Skeletal muscle tissue (tissue), 4 donors: ENCODE data around the gene AKAP13. TPM values are rescaled to one million over a fixed set of nuclear protein-coding genes. Genes with fewer than 3 reads are reported as not detected.

Experiments
- H3K27ac ChIP-seq: one replicate; pipeline ENCODE4 v1.7.0; 2013; ENCODE audit warnings: mild to moderate bottlenecking, low read depth, low read length, inconsistent platforms
- H3K27me3 ChIP-seq, 3 donors: one replicate each; pipeline ENCODE4 v1.7.0; 2013; ENCODE audit warnings: low read length in 3 of 3; ENCODE audit not compliant: control insufficient read depth in 3 of 3, insufficient read depth in 3 of 3
- H3K36me3 ChIP-seq, 3 donors: one replicate each; pipeline ENCODE4 v1.7.0; 2013; ENCODE audit warnings: low read length in 3 of 3; ENCODE audit not compliant: control insufficient read depth in 3 of 3, insufficient read depth in 3 of 3
- H3K4me1 ChIP-seq, 3 donors: one replicate each; pipeline ENCODE4 v1.7.0; 2013; ENCODE audit warnings: low read length in 3 of 3, mild to moderate bottlenecking in 3 of 3; ENCODE audit not compliant: control insufficient read depth in 3 of 3, insufficient read depth in 3 of 3
- H3K4me3 ChIP-seq, 3 donors: one replicate each; pipeline ENCODE4 v1.7.0; 2013; ENCODE audit warnings: low read length in 3 of 3
- H3K9ac ChIP-seq, 3 donors: one replicate each; pipeline ENCODE4 v1.7.0; 2013; ENCODE audit warnings: low read length in 3 of 3, mild to moderate bottlenecking in 3 of 3, moderate library complexity in 2 of 3, low read depth in 1 of 3
- H3K9me3 ChIP-seq, 3 donors: one replicate each; pipeline ENCODE4 v1.7.0; 2013; ENCODE audit warnings: low read length in 3 of 3; ENCODE audit not compliant: control insufficient read depth in 3 of 3
- total RNA-seq: library from RNA; depleted of rRNA; stranded (reverse); fragments of >200 nt; gene quantifications from one replicate; pipeline ENCODE4 v1.2.3, GENCODE V29; 2014
- donor health status: Osteomylitis.

AKAP13 gene
- total RNA-seq, 1 donor from 2014 or later = 129 TPM

GRCh38 chr15:85704066-85704465 is 323.7 kb downstream of the AKAP13 start:
- H3K9ac ChIP-seq = peak overlapping the region in 1 of 3 donors; percentile 45
- H3K4me3 ChIP-seq = no peak overlapping the region
- H3K9me3 ChIP-seq = no peaks in the 10 kb centered on the region
- H3K4me1 ChIP-seq = peaks cover 44 to 53% (median 46%) of the 10 kb centered on the region in 3 donors
- peaks cover 0 to 13% (median 7%) of the 10 kb centered on the region in 3 donors for H3K36me3 ChIP-seq
- H3K27me3 ChIP-seq = no peaks in the 10 kb centered on the region
- peak overlapping the region; percentile 78 for H3K27ac ChIP-seq

GRCh38 chr15:85704720-85705429 is 324.5 kb downstream of the AKAP13 start:
- no peak overlapping the region for H3K9ac ChIP-seq
- peak overlapping the region; percentile 78 for H3K27ac ChIP-seq
- H3K9me3 ChIP-seq = no peaks in the 10 kb centered on the region
- no peak overlapping the region for H3K4me3 ChIP-seq
- H3K36me3 ChIP-seq = peaks cover 0 to 15% (median 9%) of the 10 kb centered on the region in 3 donors
- peaks cover 44 to 53% (median 46%) of the 10 kb centered on the region in 3 donors for H3K4me1 ChIP-seq
- no peaks in the 10 kb centered on the region for H3K27me3 ChIP-seq

GRCh38 chr15:85706779-85707518 is 326.5 kb downstream of the AKAP13 start:
- Histone ChIP-seq H3K36me3 (peaks cover 6 to 29% (median 23%) of the 10 kb centered on the region in 3 donors), H3K27ac (peak overlapping the region; percentile 82), H3K9ac (peak overlapping the region; percentile 28 to 42 (median 30)), H3K27me3 (no peaks in the 10 kb centered on the region), H3K4me1 (peaks cover 41 to 53% (median 46%) of the 10 kb centered on the region in 3 donors), H3K9me3 (no peaks in the 10 kb centered on the region), H3K4me3 (peak overlapping the region; percentile 4 to 59 (median 30))

- H3K36me3 ChIP-seq = peaks cover 6 to 27% (median 24%) of the 10 kb centered on the region in 3 donors
- H3K27me3 ChIP-seq = no peaks in the 10 kb centered on the region
- H3K4me1 ChIP-seq = peaks cover 33 to 45% (median 39%) of the 10 kb centered on the region in 3 donors
- H3K4me3 ChIP-seq = peak overlapping the region; percentile 1 to 59 (median 30)
- H3K27ac ChIP-seq = peak overlapping the region; percentile 82
- H3K9ac ChIP-seq = peak overlapping the region; percentile 28 to 42 (median 30)
- H3K9me3 ChIP-seq = no peaks in the 10 kb centered on the region
Observed at GRCh38 chr15:85707519-85708338, 327.3 kb downstream of the AKAP13 start.

GRCh38 chr15:85708402-85708941 is 328.1 kb downstream of the AKAP13 start:
- H3K27ac ChIP-seq = peak overlapping the region; percentile 82
- no peaks in the 10 kb centered on the region for H3K9me3 ChIP-seq
- H3K27me3 ChIP-seq = no peaks in the 10 kb centered on the region
- peak overlapping the region in 1 of 3 donors; percentile 28 for H3K9ac ChIP-seq
- H3K36me3 ChIP-seq = peaks cover 6 to 29% (median 27%) of the 10 kb centered on the region in 3 donors
- peaks cover 33 to 44% (median 36%) of the 10 kb centered on the region in 3 donors for H3K4me1 ChIP-seq
- peak overlapping the region in 1 of 3 donors; percentile 30 for H3K4me3 ChIP-seq

- Histone ChIP-seq H3K9me3 (no peaks in the 10 kb centered on the region), H3K27me3 (no peaks in the 10 kb centered on the region), H3K36me3 (peaks cover 6 to 30% (median 27%) of the 10 kb centered on the region in 3 donors), H3K4me1 (peaks cover 31 to 41% (median 33%) of the 10 kb centered on the region in 3 donors), H3K27ac (no peak overlapping the region), H3K4me3 (no peak overlapping the region), H3K9ac (no peak overlapping the region)
Observed at GRCh38 chr15:85709250-85709649, 328.8 kb downstream of the AKAP13 start.

- Histone ChIP-seq H3K9me3 (no peaks in the 10 kb centered on the region), H3K27me3 (no peaks in the 10 kb centered on the region), H3K27ac (no peak overlapping the region), H3K9ac (no peak overlapping the region), H3K4me1 (peaks cover 26 to 31% (median 26%) of the 10 kb centered on the region in 3 donors), H3K4me3 (no peak overlapping the region), H3K36me3 (peaks cover 6 to 33% (median 29%) of the 10 kb centered on the region in 3 donors)
Observed at GRCh38 chr15:85710340-85710842, 330.0 kb downstream of the AKAP13 start.

GRCh38 chr15:85711580-85712192 is 331.3 kb downstream of the AKAP13 start:
- H3K4me3 ChIP-seq = no peak overlapping the region
- peaks cover 15 to 46% (median 38%) of the 10 kb centered on the region in 3 donors for H3K36me3 ChIP-seq
- no peak overlapping the region for H3K27ac ChIP-seq
- H3K27me3 ChIP-seq = no peaks in the 10 kb centered on the region
- no peaks in the 10 kb centered on the region for H3K9me3 ChIP-seq
- H3K9ac ChIP-seq = no peak overlapping the region
- H3K4me1 ChIP-seq = peaks cover 17 to 22% (median 18%) of the 10 kb centered on the region in 3 donors

GRCh38 chr15:85716261-85716660 is 335.9 kb downstream of the AKAP13 start:
- peaks cover 37 to 69% (median 62%) of the 10 kb centered on the region in 3 donors for H3K36me3 ChIP-seq
- H3K9me3 ChIP-seq = no peaks in the 10 kb centered on the region
- H3K4me3 ChIP-seq = no peak overlapping the region
- no peaks in the 10 kb centered on the region for H3K4me1 ChIP-seq
- H3K27ac ChIP-seq = no peak overlapping the region
- H3K27me3 ChIP-seq = no peaks in the 10 kb centered on the region
- H3K9ac ChIP-seq = no peak overlapping the region
